HG03378 (cell line): ENCODE results near the gene PARD6B.
"Not testable (repeated sequence)": the region's sequence is repeated elsewhere in the genome, so short reads cannot be mapped to it uniquely, and the experiment has no call there.

Source experiments
- ATAC-seq: cut with Tn5 transposase; IDR thresholded peaks from one replicate; pipeline ENCODE4 v1.9.1; 2021; ENCODE audit warnings: mild to moderate bottlenecking, moderate library complexity; ENCODE audit not compliant: unreplicated experiment

Gene PARD6B

DNA sequence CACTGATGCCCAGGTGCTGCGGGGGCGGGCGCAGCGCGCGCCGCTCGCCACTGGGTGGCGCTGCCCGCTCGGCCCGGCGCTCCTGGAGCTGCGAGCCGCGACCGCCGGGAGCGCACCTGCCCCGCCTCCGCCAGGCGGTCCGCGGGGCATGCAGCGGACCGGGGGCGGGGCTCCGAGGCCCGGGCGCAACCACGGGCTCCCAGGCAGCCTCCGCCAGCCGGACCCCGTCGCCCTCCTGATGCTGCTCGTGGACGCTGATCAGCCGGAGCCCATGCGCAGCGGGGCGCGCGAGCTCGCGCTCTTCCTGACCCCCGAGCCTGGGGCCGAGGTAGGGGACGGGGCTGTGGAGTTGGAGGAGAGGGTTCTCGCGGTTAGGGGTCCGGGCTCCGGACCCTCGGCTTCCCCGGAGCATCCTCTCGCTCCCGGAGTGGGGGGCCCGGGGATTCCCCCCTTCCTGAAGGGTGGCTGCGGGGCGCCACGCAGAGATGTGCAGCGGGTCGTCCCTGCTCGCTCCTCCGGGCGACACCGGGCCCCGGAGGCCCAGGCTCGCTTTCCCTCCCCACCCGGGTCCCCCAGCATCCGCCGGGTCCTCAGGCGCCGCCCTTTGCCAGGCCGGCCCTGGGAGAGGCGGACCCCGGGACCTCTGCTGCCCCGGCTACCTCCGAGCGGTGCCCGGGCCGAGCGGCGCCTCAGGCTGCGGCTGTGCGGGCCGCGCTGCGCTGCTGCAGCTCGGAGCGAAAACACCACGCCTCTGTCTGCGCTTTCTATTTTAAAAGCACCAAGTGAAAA lies 63.7 kb downstream of the PARD6B start, which contains the start of gene BCAS4:
BCAS4 (plus strand) TSS at position 216 of the 789 bp plus-strand sequence; CDS start at position 239, 23 bp downstream.
- no peak for ATAC-seq

DNA sequence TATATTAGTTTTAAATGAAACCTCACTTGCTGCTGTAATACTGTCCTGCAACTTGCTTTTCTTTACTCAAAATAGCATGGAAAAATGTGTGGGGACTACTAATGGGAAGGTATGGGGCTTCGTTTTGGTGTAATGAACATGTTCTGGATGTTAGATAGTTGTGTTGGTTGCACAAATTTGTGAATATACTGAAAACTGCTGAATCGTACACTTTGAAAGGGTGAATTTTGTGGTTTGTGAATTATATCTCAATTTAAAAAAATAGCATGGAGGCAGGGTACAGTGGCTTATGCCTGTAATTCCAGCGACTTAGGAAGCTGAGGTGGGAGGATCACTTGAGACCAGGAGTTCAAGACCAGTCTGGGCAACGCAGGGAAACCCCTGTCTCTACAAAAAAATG lies 65.8 kb downstream of the PARD6B start:
- no peak for ATAC-seq

DNA sequence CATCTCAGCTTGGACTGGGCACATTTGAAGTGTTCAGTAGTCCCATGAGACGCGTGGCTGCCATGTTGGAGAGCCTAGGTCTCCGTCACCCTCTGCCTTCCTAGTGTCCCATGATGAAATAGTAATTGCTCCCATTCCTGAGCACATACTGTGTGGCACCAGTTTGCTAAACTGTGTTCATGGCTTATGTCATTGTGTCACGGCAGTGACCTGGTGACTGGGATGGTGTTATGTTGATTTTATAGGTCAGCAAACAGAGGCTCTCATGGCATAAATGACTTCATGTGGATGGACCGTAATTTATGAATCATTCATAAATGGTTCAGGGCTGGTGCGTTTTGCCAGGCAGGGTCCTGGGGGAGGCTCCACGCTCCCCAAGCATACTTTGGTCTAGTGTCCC lies 67.3 kb downstream of the PARD6B start:
- ATAC-seq, result no peak

DNA sequence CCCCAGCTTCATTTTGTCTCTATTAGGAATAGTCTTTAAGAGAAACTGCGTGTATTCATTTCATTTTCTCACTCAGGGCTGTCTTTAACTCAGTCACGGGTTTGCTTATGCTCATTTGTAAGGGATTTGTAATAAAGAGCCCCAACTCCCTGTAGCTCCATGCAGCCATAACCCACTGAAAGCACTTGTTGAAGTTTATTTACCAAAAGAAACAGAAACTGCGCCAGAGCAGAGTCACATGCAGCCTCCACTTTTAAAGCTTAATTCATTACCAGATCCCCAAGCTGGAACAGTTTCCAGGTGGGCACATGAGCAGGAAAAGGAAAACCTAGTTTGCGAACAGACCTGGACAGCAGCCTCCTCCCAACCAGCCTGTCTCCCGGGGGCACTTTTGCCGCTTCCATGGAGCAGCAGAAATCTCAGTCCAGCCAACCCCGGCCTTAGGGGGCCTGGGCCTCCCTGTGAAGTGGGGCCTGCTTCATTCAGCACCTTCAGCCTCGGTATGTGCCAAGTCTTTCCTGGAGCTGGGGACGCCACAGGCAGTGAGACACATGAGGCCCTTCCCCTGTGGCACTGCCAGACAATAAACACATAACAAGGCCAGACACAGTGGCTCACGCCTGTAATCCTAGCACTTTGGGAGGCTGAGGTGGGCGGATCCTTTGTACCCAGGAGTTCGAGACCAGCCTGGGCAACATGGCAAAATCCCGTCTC lies 68.0 kb downstream of the PARD6B start:
- no peak for ATAC-seq

DNA sequence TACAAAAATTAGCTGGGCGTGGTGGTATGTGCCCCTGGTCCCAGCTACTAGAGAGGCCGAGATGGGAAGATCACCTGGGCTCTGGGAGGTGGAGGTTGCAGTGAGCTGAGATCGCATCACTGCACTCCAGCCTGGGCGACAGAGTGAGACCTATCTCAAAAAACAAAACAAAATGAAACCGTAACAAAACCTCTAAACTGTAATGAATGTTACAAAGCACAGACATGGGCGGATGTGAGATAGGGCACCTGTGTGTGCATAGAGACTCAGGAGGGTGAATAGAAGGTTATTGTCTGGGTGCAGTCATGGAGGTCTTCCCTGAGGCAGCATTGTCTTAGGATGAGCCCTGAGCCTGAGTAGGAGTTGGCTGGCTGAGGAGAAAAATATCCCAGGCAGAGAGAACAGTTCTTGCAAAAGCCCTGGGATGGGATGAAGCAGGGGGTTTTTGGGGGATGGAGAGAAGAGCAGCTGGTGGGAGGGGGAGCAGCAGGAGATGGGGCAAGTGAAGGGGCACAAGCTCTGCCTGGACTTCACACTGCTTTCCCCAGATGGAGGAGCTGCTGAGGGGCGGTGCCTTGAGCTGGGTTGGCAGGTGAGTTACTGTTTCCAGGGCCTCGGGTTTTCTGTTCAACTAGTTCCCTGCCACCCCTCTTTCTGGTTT lies 68.6 kb downstream of the PARD6B start:
- ATAC-seq, result peak; percentile 47

DNA sequence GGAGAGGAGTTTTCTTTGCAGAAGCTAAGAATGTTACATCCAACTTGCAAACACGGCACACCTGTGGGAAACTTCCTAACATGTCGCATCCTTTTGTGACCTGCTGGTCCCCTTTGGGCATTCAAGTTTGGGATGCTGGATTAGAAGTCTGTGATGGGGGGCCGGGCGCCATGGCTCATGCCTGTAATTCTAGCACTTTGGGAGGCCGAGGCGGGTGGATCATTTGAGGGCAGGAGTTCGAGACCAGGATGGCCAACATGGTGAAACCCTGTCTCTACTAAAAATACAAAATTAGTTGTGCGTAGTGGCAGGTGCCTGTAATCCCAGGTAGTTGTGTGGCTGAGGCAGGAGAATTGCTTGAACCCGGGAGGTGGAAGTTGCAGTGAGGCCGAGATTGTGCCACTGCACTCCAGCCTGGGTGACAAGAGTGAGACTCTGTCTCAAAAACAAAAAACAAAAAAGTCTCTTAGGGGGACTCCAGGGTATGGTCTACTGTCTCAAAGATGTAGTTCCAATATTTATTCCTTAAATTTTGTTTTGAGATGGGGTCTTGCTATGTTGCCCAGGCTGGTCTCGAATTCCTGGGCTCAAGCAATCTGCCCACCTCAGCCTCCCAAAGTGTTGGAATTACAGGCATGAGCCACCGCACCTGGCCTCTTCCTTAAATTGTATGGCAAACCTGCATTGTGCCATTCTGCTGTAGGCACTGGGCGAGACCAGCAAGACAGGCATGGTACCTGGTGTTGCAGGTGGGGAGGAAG lies 69.8 kb downstream of the PARD6B start:
- ATAC-seq, result not testable (repeated sequence)

DNA sequence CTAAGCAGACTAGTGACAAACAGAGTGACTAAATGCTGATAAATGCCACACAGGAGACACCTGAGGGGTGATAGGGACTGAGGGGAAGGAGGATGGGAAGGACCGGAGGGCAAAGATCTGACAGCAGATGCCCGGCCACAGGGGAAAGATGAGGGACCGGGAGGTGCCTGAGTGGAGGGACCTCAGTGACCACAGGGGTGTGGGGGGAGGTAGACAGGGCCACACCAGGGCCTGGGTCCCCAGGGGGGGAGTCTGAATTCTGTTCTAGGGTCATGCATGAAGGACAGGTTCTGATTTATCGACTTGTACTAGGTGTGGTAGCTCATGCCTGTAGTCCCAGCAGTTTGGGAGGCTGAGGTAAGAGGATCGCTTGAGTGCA lies 70.4 kb downstream of the PARD6B start:
- ATAC-seq, result no peak

DNA sequence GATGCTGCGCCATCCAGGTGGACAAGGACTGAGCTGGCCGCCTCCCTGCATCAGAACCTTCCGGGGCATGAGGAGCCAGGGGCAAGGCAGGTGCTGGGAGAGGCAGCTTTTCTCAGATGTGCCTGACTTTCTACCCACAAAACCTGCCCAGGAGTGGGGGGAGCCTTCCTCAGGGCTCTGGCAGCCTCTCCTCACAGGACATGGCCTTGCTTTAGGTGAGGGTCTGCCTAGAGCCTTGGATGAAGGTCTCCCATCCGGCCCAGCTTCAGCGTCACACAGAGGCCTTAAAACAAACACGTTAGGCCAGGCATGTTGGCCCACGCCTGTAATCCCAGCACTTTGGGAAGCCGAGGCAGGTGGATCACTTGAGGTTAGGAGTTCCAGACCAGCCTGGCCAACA lies 70.9 kb downstream of the PARD6B start:
- ATAC-seq, result no peak

DNA sequence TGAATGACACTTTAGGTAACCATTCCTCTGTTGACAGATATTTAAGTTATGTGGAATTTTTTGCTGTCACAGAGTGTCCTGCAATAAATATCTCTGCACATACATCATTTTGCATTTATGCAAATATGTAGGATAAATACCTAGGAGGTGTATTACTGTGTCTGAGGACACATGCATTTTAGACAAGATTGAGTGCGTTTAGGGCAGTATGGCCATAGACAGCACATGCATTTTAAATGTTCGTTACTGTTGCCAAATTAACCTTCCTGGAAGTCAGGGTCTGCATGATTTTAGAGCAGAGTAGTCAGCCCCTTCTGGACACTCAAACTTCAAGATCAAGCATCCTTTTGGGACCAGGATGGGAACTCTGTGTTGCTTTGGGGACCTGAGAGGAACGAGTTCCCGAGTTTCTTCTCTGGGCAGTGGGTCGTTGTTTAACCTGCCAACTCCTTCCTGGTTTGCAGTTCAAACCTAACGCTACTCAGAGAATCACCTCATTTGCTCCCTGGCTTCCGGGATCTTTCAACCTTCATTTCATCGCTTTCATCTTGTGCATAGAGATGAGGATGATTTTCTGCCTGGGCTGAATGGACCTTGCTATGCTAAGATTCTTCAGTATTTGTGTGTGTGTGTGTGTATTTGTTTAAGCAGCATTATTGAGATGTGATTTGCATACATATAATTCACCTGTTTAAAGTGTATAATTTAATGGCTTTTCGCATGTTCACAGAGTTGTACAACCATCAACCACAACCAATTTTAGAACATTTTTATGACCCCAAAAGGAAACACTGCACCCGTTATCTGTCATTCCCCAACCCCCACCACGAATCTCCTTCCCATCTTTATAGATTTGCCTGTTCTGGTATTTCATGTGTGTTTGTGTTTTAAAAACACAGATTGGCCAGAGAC lies 73.3 kb downstream of the PARD6B start:
- ATAC-seq, result no peak

DNA sequence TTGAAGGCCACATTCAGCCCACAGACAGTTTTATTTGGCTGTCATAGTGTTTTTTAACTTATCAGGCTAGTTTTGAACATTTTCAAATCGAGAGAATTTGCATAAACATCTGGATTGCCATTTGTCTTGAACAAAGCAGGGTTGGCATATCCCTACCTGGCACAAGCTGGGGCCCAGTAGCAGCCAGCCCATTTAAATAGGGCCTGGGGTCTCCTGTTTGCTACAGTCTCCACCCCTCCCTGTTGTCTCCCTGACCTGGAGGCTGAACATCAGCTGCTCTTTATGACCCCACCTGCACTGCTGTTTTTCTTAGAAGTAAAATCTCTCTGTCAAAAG lies 73.9 kb downstream of the PARD6B start:
- ATAC-seq, result no peak

DNA sequence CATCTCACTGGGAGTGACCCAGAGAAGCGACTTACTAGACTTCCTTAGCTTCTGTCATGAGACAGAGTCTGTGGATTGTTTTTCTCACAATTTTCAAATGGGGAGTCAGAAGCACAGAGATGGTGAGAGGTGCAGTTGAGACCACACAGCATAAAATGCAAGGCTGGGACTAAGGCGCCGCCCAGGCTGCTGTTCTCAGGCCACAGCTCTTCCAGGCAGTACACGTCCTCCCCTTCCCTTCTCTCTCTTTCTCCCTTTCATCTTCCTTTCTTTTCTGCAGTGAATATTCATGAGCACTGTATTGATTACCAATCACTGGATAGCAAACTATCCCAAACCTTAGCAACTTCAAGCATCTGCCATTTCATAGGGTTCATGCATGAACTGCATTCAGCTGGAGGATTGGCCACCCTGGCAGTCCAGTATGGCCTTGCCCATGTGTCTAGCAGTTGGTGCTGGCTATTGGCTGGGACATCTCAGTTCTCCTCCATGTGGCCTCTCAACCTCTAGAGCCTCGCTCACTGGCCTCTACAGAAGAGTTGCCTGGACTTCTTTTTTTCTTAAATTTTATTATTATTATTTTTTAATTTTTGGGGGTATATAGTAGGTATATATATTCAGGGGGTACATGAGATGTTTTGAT lies 74.9 kb downstream of the PARD6B start:
- ATAC-seq, result no peak
